WTC11 (cell line): ENCODE results near the gene SLC22A12. TPM values are rescaled to one million over a fixed set of nuclear protein-coding genes. Genes with fewer than 3 reads are reported as not detected.

ENCODE experiments used
- ATAC-seq: fragments of 200-7000 bp; cut with Tn5 transposase; 2 replicates; pipeline ENCODE4 v1.10.0; 2021; ENCODE audit warnings: mild to moderate bottlenecking, moderate library complexity
- CTCF ChIA-PET: fragments of 300-600 bp; sonication (Branson Sonifier 250); formaldehyde crosslinking; loops from one replicate; lab custom pipeline; 2021; ENCODE audit warnings: antibody characterized with exemption; lab: Charles Lee
- POLR2A ChIA-PET: fragments of 350-600 bp; sonication (Branson Sonifier 250); formaldehyde crosslinking; loops from one replicate; lab custom pipeline; 2021; ENCODE audit warnings: antibody characterized with exemption; lab: Charles Lee
- DNase-seq: peaks from one replicate; pipeline ENCODE4 v3.0.0; 2021; ENCODE audit warnings: low spot score
- H3K27ac Mint-ChIP-seq: 2 replicates; pipeline ENCODE4 v1.8.0; 2021; ENCODE audit warnings: mixed read lengths
- H3K27me3 Mint-ChIP-seq: 2 replicates; pipeline ENCODE4 v1.8.0; 2021; ENCODE audit warnings: low read depth, mild to moderate bottlenecking, moderate library complexity, mixed read lengths
- H3K36me3 Mint-ChIP-seq: 2 replicates; pipeline ENCODE4 v1.8.0; 2021; ENCODE audit warnings: mixed read lengths
- H3K4me1 Mint-ChIP-seq: 2 replicates; pipeline ENCODE4 v1.8.0; 2022; ENCODE audit warnings: mixed read lengths
- H3K4me3 Mint-ChIP-seq: 2 replicates; pipeline ENCODE4 v1.8.0; 2021; ENCODE audit warnings: mild to moderate bottlenecking, moderate library complexity, mixed read lengths
- H3K9me3 Mint-ChIP-seq: 2 replicates; pipeline ENCODE4 v1.8.0; 2021; ENCODE audit warnings: mixed read lengths
- ATF1 ChIP-seq: sonication (generic); formaldehyde crosslinking; IDR thresholded peaks from 2 replicates; pipeline ENCODE4 v1.8.1; 2023; ENCODE audit warnings: mild to moderate bottlenecking, moderate library complexity, missing genetic modification reagents
- ATF2 ChIP-seq: sonication (generic); formaldehyde crosslinking; IDR thresholded peaks from 2 replicates; pipeline ENCODE4 v1.8.1; 2022; ENCODE audit warnings: low read depth, missing genetic modification reagents, borderline replicate concordance
- EMX1 ChIP-seq: fragments of 250-450 bp; sonication (Bioruptor Pico); IDR thresholded peaks from 2 replicates; pipeline ENCODE4 v1.8.0; 2021; ENCODE audit warnings: mild to moderate bottlenecking
- IRF2 ChIP-seq: sonication (generic); formaldehyde crosslinking; IDR thresholded peaks from 2 replicates; pipeline ENCODE4 v1.8.0; 2022; ENCODE audit warnings: low read depth, missing genetic modification reagents, borderline replicate concordance
- NR3C1 ChIP-seq: sonication (generic); formaldehyde crosslinking; conservative IDR thresholded peaks from 2 replicates; pipeline ENCODE4 v1.8.1; 2023; ENCODE audit warnings: low read depth, mild to moderate bottlenecking, missing genetic modification reagents
- PREB ChIP-seq: sonication (generic); formaldehyde crosslinking; IDR thresholded peaks from 2 replicates; pipeline ENCODE4 v1.8.1; 2022; ENCODE audit warnings: mild to moderate bottlenecking, missing genetic modification reagents, moderate library complexity, borderline replicate concordance
- SOX15 ChIP-seq: fragments of 250-450 bp; sonication (Bioruptor Pico); IDR thresholded peaks from 2 replicates; pipeline ENCODE4 v1.9.0; 2021; ENCODE audit warnings: mild to moderate bottlenecking
- ZNF121 ChIP-seq: sonication (generic); formaldehyde crosslinking; IDR thresholded peaks from 2 replicates; pipeline ENCODE4 v1.8.0; 2023; ENCODE audit warnings: missing genetic modification reagents
- ZNF219 ChIP-seq: sonication (generic); formaldehyde crosslinking; IDR thresholded peaks from 2 replicates; pipeline ENCODE4 v1.8.0; 2023; ENCODE audit warnings: missing genetic modification reagents, mild to moderate bottlenecking, borderline replicate concordance
- ZNF263 ChIP-seq: sonication (generic); formaldehyde crosslinking; IDR thresholded peaks from 2 replicates; pipeline ENCODE4 v1.8.1; 2022; ENCODE audit warnings: low read depth, mild to moderate bottlenecking, moderate library complexity, missing genetic modification reagents
- ZNF281 ChIP-seq: sonication (generic); formaldehyde crosslinking; IDR thresholded peaks from 2 replicates; pipeline ENCODE4 v1.8.0; 2023; ENCODE audit warnings: mild to moderate bottlenecking, missing genetic modification reagents
- ZNF512 ChIP-seq: sonication (generic); formaldehyde crosslinking; IDR thresholded peaks from 2 replicates; pipeline ENCODE4 v1.8.1; 2022; ENCODE audit warnings: missing genetic modification reagents, borderline replicate concordance
- total RNA-seq: library from RNA; stranded (reverse); gene quantifications from 3 replicates; pipeline ENCODE4 v1.2.3, GENCODE V29; 2021

The SLC22A12 gene
- total RNA-seq, 1 experiment from 2014 or later = not detected

DNA sequence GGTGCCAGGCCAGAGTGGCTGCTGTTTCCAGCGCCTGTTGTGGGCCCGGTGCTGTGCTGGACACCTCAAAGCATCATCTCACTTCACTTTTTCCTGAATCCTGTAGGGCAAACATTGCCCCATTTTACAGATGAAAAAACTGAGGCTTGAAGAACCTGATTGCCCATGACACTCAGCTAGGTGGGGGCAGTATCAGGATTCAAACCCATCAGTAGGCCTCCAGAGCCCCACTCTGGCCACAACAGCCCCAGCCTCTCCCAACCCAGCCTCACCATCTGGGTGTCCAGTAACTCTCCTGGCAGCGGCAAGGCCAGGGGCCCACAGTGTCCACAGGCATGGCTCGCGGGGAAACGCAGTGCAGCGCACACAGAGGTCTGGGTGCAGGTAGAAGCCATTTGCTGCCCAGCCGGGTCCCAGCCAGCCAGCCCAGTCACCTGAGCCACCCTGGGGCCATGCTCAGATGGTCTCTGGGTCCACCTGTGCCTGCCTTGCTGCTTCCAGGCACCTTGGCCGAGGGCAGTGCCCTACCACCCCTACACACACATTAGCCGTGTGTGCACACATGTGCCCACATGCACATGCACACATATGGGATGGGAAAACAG lies 11.5 kb downstream of the SLC22A12 start (continued):
- no peak for TF ChIP-seq PREB (CRISPR knock-in tag)

- Mint-ChIP-seq H3K27me3 (no peaks in the 10 kb centered on the region; the same call in 1 of the 2 replicates), H3K27ac (no peak overlapping the region), H3K4me1 (peaks cover 5% of the 10 kb centered on the region; the same call in 1 of the 2 replicates), H3K36me3 (no peaks in the 10 kb centered on the region), H3K9me3 (no peaks in the 10 kb centered on the region), H3K4me3 (no peak overlapping the region)
- ATAC-seq (no peak), DNase-seq (no peak)
- POLR2A ChIA-PET = no interaction called here
- TF ChIP-seq ZNF263 (CRISPR knock-in tag) = no peak
- TF ChIP-seq ZNF512 (CRISPR knock-in tag) = no peak
- no peak for TF ChIP-seq ZNF281 (CRISPR knock-in tag)
- no peak for TF ChIP-seq ZNF121
- no peak for TF ChIP-seq ATF1 (CRISPR knock-in tag)
- no peak for TF ChIP-seq IRF2 (CRISPR knock-in tag)
- TF ChIP-seq NR3C1 (CRISPR knock-in tag) = no peak
- TF ChIP-seq ATF2 (CRISPR knock-in tag) = no peak
- TF ChIP-seq EMX1 (CRISPR knock-in tag) = no peak
- TF ChIP-seq PREB (CRISPR knock-in tag) = no peak
- no peak for TF ChIP-seq ZNF219 (CRISPR knock-in tag)
- TF ChIP-seq SOX15 (CRISPR knock-in tag) = no peak
- CTCF ChIA-PET = interaction anchor here (1.0 to 2.7 kb wide), 2 partner anchors 26 to 85 kb away, joined by 5 to 10 read pairs; no protein-coding TSS in a partner anchor
Measured at GRCh38 chr11:64603411-64604110, 12.5 kb downstream of the SLC22A12 start.
